A204.1 (cell line): ENCODE results near the gene NATD1.

Source experiments
- FAIRE-seq: peaks from 2 replicates; lab custom pipeline; 2012; peaks lifted over from hg19 to GRCh38; lab: Jason Lieb, UNC

The NATD1 gene

GRCh38 chr17:21191698-21192097 lies 61.5 kb downstream of the NATD1 start:
- no peak for FAIRE-seq

DNA sequence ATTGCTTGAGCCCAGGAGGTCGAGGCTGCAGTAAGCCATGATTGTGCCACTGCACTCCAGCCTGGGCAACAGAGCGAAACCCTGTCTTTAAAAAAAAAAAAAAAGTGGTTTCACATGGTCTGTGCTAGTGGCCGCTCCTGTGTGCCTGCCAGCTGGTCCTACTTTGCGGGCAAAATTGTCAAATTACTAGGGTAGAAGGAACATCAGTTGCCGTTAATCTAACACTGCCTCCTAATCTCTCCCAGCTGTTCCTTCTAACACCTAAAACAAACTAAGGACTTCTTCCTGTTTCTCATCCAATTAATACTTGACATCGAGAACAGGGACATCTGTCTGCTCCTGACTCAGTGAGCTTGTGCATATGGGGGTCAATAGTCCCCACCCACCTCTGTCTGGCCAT lies 63.1 kb downstream of the NATD1 start:
- FAIRE-seq = no peak

- no peak for FAIRE-seq
These were observed 63.8 kb downstream of the NATD1 start for GRCh38 chr17:21189361-21189760.
